ENCODE measurements around the gene HGS. TPM values are rescaled to one million over a fixed set of nuclear protein-coding genes. Genes with fewer than 3 reads are reported as not detected.

Gene HGS
- total and polyA plus RNA-seq, 2 of the 13 experiments (the other 11 are each of a cell fraction or from before 2014, with no cell fraction given) = 73.3 to 78.1 TPM

- no peak for TF ChIP-seq KDM1A (CRISPR knock-in tag; IDR thresholded peaks at IDR 0.05)
- no peak for TF ChIP-seq PRPF4 (IDR thresholded peaks at IDR 0.05; ENCODE audit: low read depth, low read length, poor library complexity, severe bottlenecking)
- peak; percentile 68 for TF ChIP-seq TBL1XR1 (IDR thresholded peaks at IDR 0.05; ENCODE audit: borderline replicate concordance, low read length, partially characterized antibody)
- TF ChIP-seq E2F5 (CRISPR knock-in tag; conservative IDR thresholded peaks at IDR 0.05) = peak; percentile 60
- peak; percentile 53; the same call in 1 of the 2 replicates for TF ChIP-seq ZSCAN29 (CRISPR knock-in tag; conservative IDR thresholded peaks at IDR 0.05)
- TF ChIP-seq ZXDC (CRISPR knock-in tag; IDR thresholded peaks at IDR 0.05) = 0 out of 2 replicates have a peak, but pooled peaks have one; percentile 52
- peak; percentile 85; the same call in 1 of the 2 replicates for TF ChIP-seq NFKB2 (CRISPR knock-in tag; IDR thresholded peaks at IDR 0.05; ENCODE audit: borderline replicate concordance)
- peak; percentile 78; the same call in 1 of the 2 replicates for TF ChIP-seq FOXM1 (CRISPR knock-in tag; IDR thresholded peaks at IDR 0.05)
- 0 out of 2 replicates have a peak, but pooled peaks have one; percentile 93 for TF ChIP-seq ZNF275 (CRISPR knock-in tag; IDR thresholded peaks at IDR 0.05; ENCODE audit: borderline replicate concordance)
- TF ChIP-seq HDAC1 (CRISPR knock-in tag; IDR thresholded peaks at IDR 0.05) = peak; percentile 99
- no peak for TF ChIP-seq SSRP1 (CRISPR knock-in tag; IDR thresholded peaks at IDR 0.05)
- peak; percentile 79 for TF ChIP-seq ZNF12 (CRISPR knock-in tag; IDR thresholded peaks at IDR 0.05)
- TF ChIP-seq NCOA5 (CRISPR knock-in tag; IDR thresholded peaks at IDR 0.05) = no peak
- peak; percentile 93 for TF ChIP-seq ZNF552 (CRISPR knock-in tag; IDR thresholded peaks at IDR 0.05; ENCODE audit: borderline replicate concordance)
- 0 out of 2 replicates have a peak, but pooled peaks have one; percentile 74 for TF ChIP-seq AFF4 (CRISPR knock-in tag; IDR thresholded peaks at IDR 0.05)
- peak; percentile 52; the same call in 1 of the 2 replicates for TF ChIP-seq GPN1 (CRISPR knock-in tag; IDR thresholded peaks at IDR 0.05; ENCODE audit: borderline replicate concordance)
- TF ChIP-seq ZBTB14 (CRISPR knock-in tag; IDR thresholded peaks at IDR 0.05) = peak; percentile 68; the same call in 1 of the 2 replicates
- no peak for TF ChIP-seq GABPA (IDR thresholded peaks at IDR 0.05; ENCODE audit: low read depth, low read length)
- peak; percentile 94 for TF ChIP-seq GABPA (CRISPR knock-in tag; IDR thresholded peaks at IDR 0.05; ENCODE audit: low read depth)
Measured at GRCh38 chr17:81702934-81703746, 19.3 kb downstream of the HGS start, which contains the start of gene MRPL12 (continued).
